HEK293T (cell line): ENCODE measurements around the gene PNPLA8.

ENCODE experiments used
- CTCF ChIA-PET: fragments of 350-600 bp; formaldehyde crosslinking; extraction: SDS; loops from one replicate; lab custom pipeline; 2021; ENCODE audit warnings: antibody characterized with exemption, inconsistent platforms; lab: Yijun Ruan, JAX
- POLR2A ChIA-PET: fragments of 350-600 bp; formaldehyde crosslinking; extraction: SDS; loops from one replicate; lab custom pipeline; 2020; ENCODE audit warnings: antibody characterized with exemption, inconsistent platforms; lab: Yijun Ruan, JAX
- DNase-seq: peaks from one replicate; pipeline ENCODE4 v3.0.0; 2012; ENCODE audit warnings: mixed read lengths; ENCODE audit errors: extremely low spot score
- ARNT ChIP-seq: fragments of 450-650 bp; IDR thresholded peaks from 2 replicates; pipeline ENCODE4 v1.6.1; 2017; ENCODE audit warnings: mild to moderate bottlenecking
- BHLHE40 ChIP-seq: fragments of 450-650 bp; IDR thresholded peaks from 2 replicates; pipeline ENCODE4 v1.6.1; 2016; ENCODE audit warnings: mild to moderate bottlenecking, moderate library complexity, borderline replicate concordance
- CTBP1 ChIP-seq: fragments of 450-650 bp; IDR thresholded peaks from 2 replicates; pipeline ENCODE4 v1.6.1; 2016; ENCODE audit warnings: borderline replicate concordance
- ELF4 ChIP-seq: fragments of 450-650 bp; IDR thresholded peaks from 2 replicates; pipeline ENCODE4 v1.6.1; 2017; ENCODE audit warnings: antibody characterized with exemption
- FOXA1 ChIP-seq: fragments of 450-650 bp; IDR thresholded peaks from 2 replicates; pipeline ENCODE4 v1.6.1; 2016; ENCODE audit warnings: mild to moderate bottlenecking
- FOXK2 ChIP-seq: fragments of 450-650 bp; IDR thresholded peaks from 2 replicates; pipeline ENCODE4 v1.6.1; 2016; ENCODE audit warnings: mild to moderate bottlenecking
- FOXM1 ChIP-seq: fragments of 450-650 bp; IDR thresholded peaks from 2 replicates; pipeline ENCODE4 v1.6.1; 2017; ENCODE audit warnings: mild to moderate bottlenecking, borderline replicate concordance
- HDGF ChIP-seq: fragments of 450-650 bp; IDR thresholded peaks from 2 replicates; pipeline ENCODE4 v1.6.1; 2017; ENCODE audit warnings: antibody characterized with exemption, borderline replicate concordance
- L3MBTL2 ChIP-seq: fragments of 450-650 bp; conservative IDR thresholded peaks from 2 replicates; pipeline ENCODE4 v1.6.1; 2016; ENCODE audit warnings: mild to moderate bottlenecking
- LEF1 ChIP-seq: fragments of 450-650 bp; IDR thresholded peaks from 2 replicates; pipeline ENCODE4 v1.6.1; 2017; ENCODE audit warnings: mild to moderate bottlenecking, borderline replicate concordance
- NFRKB ChIP-seq: fragments of 450-650 bp; IDR thresholded peaks from 2 replicates; pipeline ENCODE4 v1.6.1; 2016; ENCODE audit warnings: mild to moderate bottlenecking, moderate library complexity
- SP1 ChIP-seq: fragments of 450-650 bp; IDR thresholded peaks from 2 replicates; pipeline ENCODE4 v1.6.1; 2017
- SUZ12 ChIP-seq: fragments of 450-650 bp; IDR thresholded peaks from 2 replicates; pipeline ENCODE4 v1.6.1; 2016; ENCODE audit warnings: mild to moderate bottlenecking
- TARDBP ChIP-seq: fragments of 450-650 bp; IDR thresholded peaks from 2 replicates; pipeline ENCODE4 v1.6.1; 2016
- ZNF384 ChIP-seq: fragments of 450-650 bp; IDR thresholded peaks from 2 replicates; pipeline ENCODE4 v1.6.1; 2016
- TF ChIP-seq, protein P1 (sequence below): fragments of 450-650 bp; IDR thresholded peaks from 2 replicates; pipeline ENCODE4 v1.6.1; 2016

Gene PNPLA8

DNA sequence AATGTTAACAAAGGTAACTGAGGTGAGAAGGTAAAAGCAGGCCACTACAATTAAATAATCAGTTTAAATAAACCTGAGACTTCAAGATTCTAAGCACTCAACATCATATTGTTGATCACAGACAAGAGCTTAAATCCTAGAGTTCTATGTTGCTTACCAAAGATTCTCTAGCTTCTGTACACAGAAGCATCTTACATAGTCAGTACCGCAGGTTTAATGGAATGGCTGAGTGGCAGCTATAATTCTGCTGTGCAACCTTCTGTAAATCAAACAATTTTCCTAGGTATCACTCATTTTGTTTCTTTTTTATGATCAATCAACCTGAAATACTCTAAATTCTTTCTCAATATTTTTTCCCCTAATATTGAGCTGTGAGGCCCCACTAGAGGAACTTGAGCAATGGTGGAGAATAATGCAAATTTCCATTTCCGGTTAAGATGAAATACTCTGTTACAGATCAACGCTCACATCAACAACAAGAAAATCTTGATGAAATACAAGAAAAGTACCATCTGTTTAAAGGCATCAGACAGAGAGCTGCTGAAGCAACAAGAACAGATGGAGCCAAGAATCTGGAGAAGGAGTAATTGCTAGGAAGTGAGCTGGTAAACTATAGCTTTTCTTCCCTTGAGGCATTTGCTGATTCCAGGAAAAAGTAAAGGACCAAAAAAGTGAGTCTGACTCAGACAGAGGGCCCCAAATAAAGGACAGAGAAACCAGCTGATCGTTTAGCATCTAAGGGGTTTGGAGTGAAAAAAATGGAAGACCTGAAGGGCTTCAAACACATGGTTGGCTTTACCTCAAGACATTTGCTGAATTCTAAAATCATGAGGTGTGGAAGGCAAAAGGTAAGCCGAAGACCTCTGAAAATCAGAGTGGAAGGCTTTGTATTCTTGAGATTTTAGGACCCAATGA, 22.6 kb downstream of the PNPLA8 start:
- no peak for DNase-seq
- CTCF ChIA-PET, result no interaction called here
- TF ChIP-seq TARDBP (no peak), ELF4 (no peak), LEF1 (no peak), NFRKB (no peak), BHLHE40 (no peak), FOXA1 (no peak), CTBP1 (no peak), ZNF384 (no peak), SUZ12 (no peak), HDGF (no peak), L3MBTL2 (no peak), FOXM1 (no peak)
- TF ChIP-seq, protein P1, sequence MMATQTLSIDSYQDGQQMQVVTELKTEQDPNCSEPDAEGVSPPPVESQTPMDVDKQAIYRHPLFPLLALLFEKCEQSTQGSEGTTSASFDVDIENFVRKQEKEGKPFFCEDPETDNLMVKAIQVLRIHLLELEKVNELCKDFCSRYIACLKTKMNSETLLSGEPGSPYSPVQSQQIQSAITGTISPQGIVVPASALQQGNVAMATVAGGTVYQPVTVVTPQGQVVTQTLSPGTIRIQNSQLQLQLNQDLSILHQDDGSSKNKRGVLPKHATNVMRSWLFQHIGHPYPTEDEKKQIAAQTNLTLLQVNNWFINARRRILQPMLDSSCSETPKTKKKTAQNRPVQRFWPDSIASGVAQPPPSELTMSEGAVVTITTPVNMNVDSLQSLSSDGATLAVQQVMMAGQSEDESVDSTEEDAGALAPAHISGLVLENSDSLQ, result no peak
- POLR2A ChIA-PET, result no interaction called here

DNA sequence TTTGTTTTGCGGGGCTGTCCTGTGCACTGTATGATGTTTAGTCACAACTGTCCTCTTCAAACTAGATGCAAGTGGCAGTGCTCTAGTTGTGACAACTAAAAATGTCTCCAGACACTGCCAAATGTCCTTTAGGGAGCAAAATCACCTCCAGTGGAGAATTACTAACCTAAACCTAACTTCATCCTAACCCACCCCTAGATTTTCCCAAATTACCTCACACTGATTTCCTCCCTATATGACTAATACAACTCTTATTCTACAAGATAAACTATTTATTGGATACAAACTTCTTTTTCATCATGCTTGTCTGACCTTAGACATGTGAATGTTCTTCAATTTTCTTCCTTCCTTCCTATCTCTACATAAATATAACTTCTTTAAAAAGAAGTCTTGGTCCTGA, 26.4 kb downstream of the PNPLA8 start:
- CTCF ChIA-PET, result no interaction called here
- no peak for TF ChIP-seq FOXA1
- TF ChIP-seq ZNF384, result no peak
- no peak for TF ChIP-seq BHLHE40
- TF ChIP-seq FOXM1, result no peak
- no peak for TF ChIP-seq ARNT
- TF ChIP-seq LEF1, result no peak
- TF ChIP-seq FOXK2, result no peak
- no peak for TF ChIP-seq SUZ12
- TF ChIP-seq L3MBTL2, result no peak
- no peak for TF ChIP-seq SP1
- TF ChIP-seq ELF4, result no peak
- POLR2A ChIA-PET, result no interaction called here
- DNase-seq, result no peak

DNA sequence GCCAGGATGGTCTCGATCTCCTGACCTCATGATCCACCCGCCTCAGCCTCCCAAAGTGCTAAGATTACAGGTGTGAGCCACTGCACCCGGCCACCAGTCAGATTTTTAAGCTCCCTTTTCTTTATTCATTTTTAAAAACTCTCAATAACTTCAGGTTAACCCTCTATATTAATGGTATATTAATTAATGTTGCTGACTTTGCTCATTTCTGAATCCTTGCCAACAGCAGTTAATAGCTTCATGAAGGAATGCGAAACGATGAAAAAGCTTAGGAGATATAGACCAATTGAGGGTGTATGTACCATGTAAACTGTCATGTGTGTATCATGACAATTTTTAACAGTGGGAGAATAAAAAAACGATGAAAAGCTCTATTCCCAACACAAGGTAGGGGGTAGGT, 27.5 kb downstream of the PNPLA8 start:
- no peak for TF ChIP-seq FOXA1
- POLR2A ChIA-PET, result interaction anchor here (1.1 kb wide), 1 partner anchor 72 kb away, joined by 3 read pairs; the partner anchor contains the start of genes DNAJB9 and THAP5
- CTCF ChIA-PET, result no interaction called here

DNA sequence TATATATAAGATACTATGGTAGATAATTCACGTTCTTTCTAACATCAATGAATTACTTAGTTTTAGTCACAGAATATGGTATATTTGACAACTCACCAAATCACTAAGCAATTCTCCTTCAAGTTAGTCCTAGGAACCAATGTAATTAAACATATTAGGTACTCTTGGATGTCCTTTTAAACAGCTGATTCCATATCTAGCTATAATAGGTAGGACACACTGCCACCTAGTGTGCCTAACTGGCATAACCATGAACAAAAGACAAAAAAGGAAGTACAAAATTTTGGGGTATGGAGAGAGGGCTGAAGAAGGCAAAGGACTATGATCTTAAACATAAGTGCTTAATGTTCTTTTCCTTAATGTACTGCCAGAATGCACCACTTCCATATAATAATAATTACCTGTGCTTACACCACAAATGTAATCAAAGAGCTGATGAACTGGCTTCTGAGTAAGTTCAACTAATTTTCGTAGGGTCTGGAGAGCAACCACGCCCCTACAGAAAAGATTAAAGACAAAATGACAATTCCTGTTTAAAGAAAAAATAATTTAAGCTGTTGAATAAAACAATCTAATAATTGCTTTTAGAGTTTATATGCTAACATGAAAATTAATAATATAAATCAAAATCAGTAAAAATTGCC, 28.7 kb downstream of the PNPLA8 start:
- POLR2A ChIA-PET, result interaction anchor here (1.2 kb wide), 1 partner anchor 28 kb away, joined by 3 read pairs; no protein-coding TSS in a partner anchor
- TF ChIP-seq LEF1, result no peak
- TF ChIP-seq TARDBP, result no peak
- TF ChIP-seq SP1, result no peak
- TF ChIP-seq FOXK2, result no peak
- TF ChIP-seq L3MBTL2, result no peak
- peak; percentile 44 for DNase-seq
- CTCF ChIA-PET, result interaction anchor here (0.6 to 1.4 kb wide), 9 partner anchors 11 to 325 kb away, joined by 3 to 4 read pairs (median 3); partner anchors contain the start of gene PNPLA8

More for the DNA sequence above, 27.5 kb downstream of the PNPLA8 start:
- no peak for DNase-seq

DNA sequence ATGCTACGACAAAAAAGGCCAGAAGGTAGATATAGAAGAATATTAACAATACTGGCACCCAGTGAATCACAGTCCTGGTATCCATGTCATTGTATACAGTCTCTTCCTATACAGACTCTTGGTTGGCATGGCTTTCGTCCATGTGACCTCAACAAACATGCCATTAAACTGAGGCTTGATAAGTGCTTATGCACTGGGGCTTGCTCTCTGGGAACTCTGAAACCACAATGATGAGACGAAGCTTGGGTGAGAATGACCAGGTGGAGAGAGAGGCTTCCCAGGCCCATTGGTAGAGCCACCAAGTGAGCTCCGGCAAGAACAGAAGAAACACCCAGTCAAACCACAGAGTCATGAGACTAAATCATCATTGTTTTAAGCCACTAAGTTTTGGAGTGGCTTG, 33.2 kb downstream of the PNPLA8 start:
- ChIA-PET CTCF (no interaction called here), POLR2A (no interaction called here)
- TF ChIP-seq TARDBP (no peak), ELF4 (no peak), FOXK2 (no peak), CTBP1 (no peak), BHLHE40 (no peak), ARNT (no peak), SUZ12 (no peak), ZNF384 (no peak), L3MBTL2 (no peak), SP1 (no peak), FOXA1 (no peak), LEF1 (no peak), HDGF (no peak), FOXM1 (no peak), NFRKB (no peak)
- TF ChIP-seq, protein P1, result no peak
- DNase-seq, result no peak

DNA sequence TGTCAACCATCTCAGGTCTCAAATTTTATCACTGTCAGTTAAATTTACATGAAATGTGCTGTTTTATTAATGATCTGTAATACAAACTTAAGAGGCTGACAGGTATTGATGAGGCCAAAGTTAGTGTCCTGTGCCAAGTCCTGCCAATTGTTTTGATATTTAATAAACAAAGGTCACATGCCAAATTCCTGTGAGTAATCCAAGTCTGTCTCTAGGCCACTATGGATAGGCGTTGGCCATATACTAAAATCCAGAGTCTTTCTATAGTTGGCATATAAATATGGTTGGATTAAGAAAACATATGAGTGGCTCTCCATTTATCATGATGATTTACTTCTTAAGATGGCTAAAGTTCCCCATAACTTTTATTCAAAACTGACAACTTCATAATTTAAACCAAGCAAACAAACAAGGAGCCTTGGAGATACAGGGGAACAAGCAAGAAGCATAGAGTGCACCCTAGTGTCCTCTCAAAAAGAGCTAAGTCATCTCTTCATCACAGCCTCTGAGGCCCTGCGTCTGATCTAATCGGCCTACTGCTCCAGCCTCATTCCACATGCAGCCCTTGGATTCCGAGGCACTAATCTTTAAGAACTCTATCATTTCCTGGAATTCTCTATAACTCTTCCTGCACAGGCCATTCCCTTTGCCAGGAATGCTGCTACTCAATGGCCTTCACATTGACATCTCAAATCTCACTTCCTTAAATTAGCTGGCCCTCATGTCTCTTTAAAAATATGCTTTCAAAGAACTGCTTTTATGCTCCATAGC, 37.0 kb downstream of the PNPLA8 start:
- ChIA-PET CTCF (no interaction called here), POLR2A (no interaction called here)
- TF ChIP-seq, protein P1, result 0 out of 2 replicates have a peak, but pooled peaks have one; percentile 23
- no peak for TF ChIP-seq ELF4
- no peak for DNase-seq
